GM18499 (cell line): Measurements from ENCODE around the gene SPOCK3.

ENCODE experiments used
- ATAC-seq: cut with Tn5 transposase; IDR thresholded peaks from one replicate; pipeline ENCODE4 v1.9.1; 2021; ENCODE audit warnings: moderate number of reproducible peaks; ENCODE audit not compliant: insufficient read depth, unreplicated experiment

The SPOCK3 gene

GRCh38 chr4:167177925-167178324, 56.4 kb downstream of the SPOCK3 start:
- no peak for ATAC-seq

- no peak for ATAC-seq
Observed at GRCh38 chr4:167176723-167177367, 57.4 kb downstream of the SPOCK3 start.

DNA sequence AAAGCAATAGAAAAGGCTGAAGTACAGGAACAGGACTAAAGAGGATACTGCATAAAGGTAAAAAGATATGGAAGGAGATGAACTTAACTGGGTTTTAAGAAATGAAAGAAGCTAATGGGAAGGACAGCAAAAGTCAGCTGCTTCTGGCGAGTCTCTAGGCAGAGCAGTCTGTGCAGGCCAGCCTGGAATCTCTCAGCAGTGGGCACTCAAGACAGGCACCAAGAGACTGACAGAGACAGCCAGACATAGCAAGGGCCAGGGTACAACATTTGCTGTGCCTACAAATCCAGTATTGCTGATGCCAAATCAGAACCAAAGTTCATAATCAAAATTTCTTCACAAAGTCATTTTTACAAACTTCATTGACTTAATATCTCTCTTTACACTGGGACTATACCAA, 62.4 kb downstream of the SPOCK3 start:
- ATAC-seq = no peak

- no peak for ATAC-seq
Observed at GRCh38 chr4:167168611-167169010, 65.7 kb downstream of the SPOCK3 start.

GRCh38 chr4:167150587-167150986, 83.7 kb downstream of the SPOCK3 start:
- no peak for ATAC-seq

- no peak for ATAC-seq
Observed at GRCh38 chr4:167144605-167145004, 89.7 kb downstream of the SPOCK3 start.

GRCh38 chr4:167143018-167143417, 91.3 kb downstream of the SPOCK3 start:
- ATAC-seq = no peak

DNA sequence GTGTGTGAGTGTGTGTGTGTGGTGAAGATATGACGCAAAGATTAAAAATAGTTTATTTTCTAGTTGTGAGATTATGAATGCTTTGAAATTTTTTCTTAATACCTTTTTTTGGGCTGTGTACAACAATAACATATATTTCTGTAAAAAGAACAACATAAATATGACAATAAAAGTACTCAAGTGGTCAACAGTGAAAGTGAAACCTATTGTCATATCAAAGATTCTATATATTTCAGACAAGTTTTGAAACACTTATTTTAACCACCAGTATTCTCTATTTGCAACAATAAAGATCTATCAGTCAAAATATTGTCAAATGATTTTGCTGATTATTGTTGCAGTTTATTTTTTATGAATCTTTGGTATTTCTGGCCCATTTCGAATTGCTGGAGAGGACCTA, 98.0 kb downstream of the SPOCK3 start:
- no peak for ATAC-seq

DNA sequence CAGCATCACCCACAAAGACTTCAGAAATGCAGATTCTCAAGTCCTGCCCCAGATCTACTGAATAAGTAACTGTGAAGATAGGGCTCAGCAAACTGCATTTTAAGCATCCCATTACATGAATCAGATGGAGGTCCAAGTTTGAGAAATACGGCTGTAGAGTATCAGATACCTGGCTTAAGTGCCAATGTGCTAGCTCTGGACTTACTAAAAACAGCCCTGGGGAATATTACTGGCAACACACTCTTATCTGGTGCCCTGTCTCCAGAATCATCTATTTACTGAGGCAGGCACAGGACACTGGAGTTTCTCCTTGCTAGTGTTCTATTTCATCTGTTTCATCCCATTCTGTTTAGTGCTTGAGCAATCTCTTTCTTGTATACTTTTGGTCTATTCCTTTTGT, 105.1 kb downstream of the SPOCK3 start:
- ATAC-seq = no peak

GRCh38 chr4:167119392-167119791, 114.9 kb downstream of the SPOCK3 start:
- ATAC-seq = no peak

- no peak for ATAC-seq
Observed at GRCh38 chr4:167117273-167117672, 117.0 kb downstream of the SPOCK3 start.

GRCh38 chr4:167114416-167114971, 119.8 kb downstream of the SPOCK3 start:
- no peak for ATAC-seq

- ATAC-seq = no peak
Observed at GRCh38 chr4:167111622-167112021, 122.7 kb downstream of the SPOCK3 start.

GRCh38 chr4:167111092-167111491, 123.2 kb downstream of the SPOCK3 start:
- no peak for ATAC-seq

GRCh38 chr4:167109859-167110258, 124.4 kb downstream of the SPOCK3 start:
- ATAC-seq = no peak

GRCh38 chr4:167105857-167106256, 128.4 kb downstream of the SPOCK3 start:
- no peak for ATAC-seq

- ATAC-seq = no peak
Observed at GRCh38 chr4:167102475-167102874, 131.8 kb downstream of the SPOCK3 start.

DNA sequence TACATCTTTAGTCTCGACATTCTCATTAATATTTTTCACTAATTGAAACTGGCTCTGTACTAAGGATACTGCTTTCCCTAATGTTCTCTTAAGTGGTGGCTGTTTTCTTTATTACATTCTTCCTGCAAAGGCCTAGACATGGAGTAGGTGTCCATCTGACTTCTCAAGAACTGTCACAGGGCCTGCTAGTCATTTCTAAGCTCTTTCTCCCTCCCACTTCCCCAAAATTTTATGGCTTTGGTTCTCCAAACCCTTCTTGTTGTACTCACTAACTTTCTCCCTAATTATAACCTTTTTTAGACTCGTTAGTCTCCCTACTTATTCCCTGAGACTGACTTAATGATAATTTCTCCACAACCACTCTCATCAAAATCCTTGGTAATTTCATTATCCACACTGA, 133.3 kb downstream of the SPOCK3 start:
- ATAC-seq = no peak

- peak; percentile 47 for ATAC-seq
Observed at GRCh38 chr4:167100120-167100519, 134.2 kb downstream of the SPOCK3 start.

- peak; percentile 70 for ATAC-seq
Observed at GRCh38 chr4:167088115-167088514, 146.2 kb downstream of the SPOCK3 start.

GRCh38 chr4:167084321-167084720, 150.0 kb downstream of the SPOCK3 start:
- no peak for ATAC-seq

GRCh38 chr4:167079762-167080161, 154.5 kb downstream of the SPOCK3 start:
- no peak for ATAC-seq
